H9 (cell line): ENCODE results near the gene METRNL. TPM values are rescaled to one million over a fixed set of nuclear protein-coding genes. Genes with fewer than 3 reads are reported as not detected.

ENCODE experiments used
- DNase-seq: peaks from one replicate; pipeline ENCODE4 v3.0.0-alpha.2; 2017
- H2AFZ ChIP-seq: one replicate; pipeline ENCODE4 v1.6.1; 2013; ENCODE audit warnings: mild to moderate bottlenecking, low read length, control low read depth, moderate library complexity
- H2AK5ac ChIP-seq: 2 replicates; pipeline ENCODE4 v1.6.1; 2013; ENCODE audit warnings: low read length, control low read depth, mixed read lengths; ENCODE audit not compliant: insufficient read length
- H2BK120ac ChIP-seq: one replicate; pipeline ENCODE4 v1.6.1; 2013; ENCODE audit warnings: low read depth, mild to moderate bottlenecking, low read length, control low read depth, inconsistent platforms; ENCODE audit not compliant: poor library complexity, severe bottlenecking
- H2BK12ac ChIP-seq: 2 replicates; pipeline ENCODE4 v1.6.1; 2013; ENCODE audit warnings: low read length, control low read depth, mixed read lengths, low read depth; ENCODE audit not compliant: insufficient read length
- H2BK15ac ChIP-seq: 2 replicates; pipeline ENCODE4 v1.6.1; 2013; ENCODE audit warnings: low read depth, low read length, control low read depth
- H2BK20ac ChIP-seq: one replicate; pipeline ENCODE4 v1.6.1; 2013; ENCODE audit warnings: low read depth, mild to moderate bottlenecking, low read length, control low read depth, inconsistent platforms; ENCODE audit not compliant: poor library complexity, severe bottlenecking
- H2BK5ac ChIP-seq: 2 replicates; pipeline ENCODE4 v1.6.1; 2013; ENCODE audit warnings: low read length, control low read depth, mixed read lengths; ENCODE audit not compliant: insufficient read length
- H3K14ac ChIP-seq: 2 replicates; pipeline ENCODE4 v1.6.1; 2013; ENCODE audit warnings: low read length, control low read depth; ENCODE audit not compliant: insufficient read depth
- H3K18ac ChIP-seq: 2 replicates; pipeline ENCODE4 v1.6.1; 2013; ENCODE audit warnings: low read depth, mild to moderate bottlenecking, mixed read lengths, low read length, control low read depth; ENCODE audit not compliant: insufficient read length
- H3K23ac ChIP-seq: 2 replicates; pipeline ENCODE4 v1.6.1; 2013; ENCODE audit warnings: low read length, control low read depth, mixed read lengths, low read depth; ENCODE audit not compliant: insufficient read length
- H3K23me2 ChIP-seq: 2 replicates; pipeline ENCODE4 v1.6.1; 2013; ENCODE audit warnings: low read depth, mild to moderate bottlenecking, mixed read lengths, low read length, control low read depth; ENCODE audit not compliant: insufficient read length, poor library complexity, severe bottlenecking
- H3K27ac ChIP-seq: 2 replicates; pipeline ENCODE4 v1.5.1; 2013; ENCODE audit warnings: low read length, control low read depth, mixed read lengths, low read depth; ENCODE audit not compliant: insufficient read length
- H3K27me3 ChIP-seq: 2 replicates; pipeline ENCODE4 v1.6.1; 2013; ENCODE audit warnings: low read length, control low read depth, inconsistent platforms; ENCODE audit not compliant: insufficient read depth
- H3K4ac ChIP-seq: 2 replicates; pipeline ENCODE4 v1.6.1; 2013; ENCODE audit warnings: low read depth, mild to moderate bottlenecking, control low read depth, inconsistent platforms, low read length, moderate library complexity
- H3K4me1 ChIP-seq: 2 replicates; pipeline ENCODE4 v1.6.1; 2013; ENCODE audit warnings: low read length, control low read depth, inconsistent platforms; ENCODE audit not compliant: insufficient read depth
- H3K4me2 ChIP-seq: 2 replicates; pipeline ENCODE4 v1.6.1; 2013; ENCODE audit warnings: low read length, control low read depth, mixed read lengths; ENCODE audit not compliant: insufficient read length, insufficient read depth
- H3K56ac ChIP-seq: 2 replicates; pipeline ENCODE4 v1.6.1; 2013; ENCODE audit warnings: low read depth, mild to moderate bottlenecking, mixed read lengths, low read length, control low read depth; ENCODE audit not compliant: insufficient read length
- H3K79me1 ChIP-seq: 2 replicates; pipeline ENCODE4 v1.6.1; 2013; ENCODE audit warnings: low read depth, mild to moderate bottlenecking, moderate library complexity, low read length, control low read depth, inconsistent platforms; ENCODE audit not compliant: insufficient read depth, poor library complexity, severe bottlenecking
- H3K79me2 ChIP-seq: 2 replicates; pipeline ENCODE4 v1.6.1; 2013; ENCODE audit warnings: low read length, control low read depth, inconsistent platforms; ENCODE audit not compliant: insufficient read depth
- H3K9ac ChIP-seq: 2 replicates; pipeline ENCODE4 v1.6.1; 2013; ENCODE audit warnings: low read length, control low read depth, mixed read lengths; ENCODE audit not compliant: insufficient read length; ENCODE audit errors: extremely low read depth
- H3K9me3 ChIP-seq: one replicate; pipeline ENCODE4 v1.6.1; 2013; ENCODE audit warnings: low read depth, low read length, inconsistent platforms; ENCODE audit not compliant: control insufficient read depth
- H3T11ph ChIP-seq: one replicate; pipeline ENCODE4 v1.6.1; 2013; ENCODE audit warnings: mild to moderate bottlenecking, low read length, control low read depth, inconsistent platforms
- H4K20me1 ChIP-seq: one replicate; pipeline ENCODE4 v1.6.1; 2013; ENCODE audit not compliant: control insufficient read depth, insufficient read length, insufficient read depth
- H4K5ac ChIP-seq: 2 replicates; pipeline ENCODE4 v1.6.1; 2013; ENCODE audit warnings: low read depth, mild to moderate bottlenecking, mixed read lengths, low read length, control low read depth; ENCODE audit not compliant: insufficient read length
- H4K8ac ChIP-seq: replicated peaks from 2 replicates; pipeline ENCODE4 v1.6.1; 2013; ENCODE audit warnings: low read length, control low read depth, mixed read lengths, low read depth; ENCODE audit not compliant: insufficient read length
- H4K91ac ChIP-seq: 2 replicates; pipeline ENCODE4 v1.6.1; 2013; ENCODE audit warnings: low read depth, mild to moderate bottlenecking, moderate library complexity, mixed read lengths, low read length, control low read depth; ENCODE audit not compliant: insufficient read length
- H3K27ac Mint-ChIP-seq, 3 experiments: 2 replicates in 2 of 3; 3 replicates in 1 of 3; pipeline ENCODE4 v1.8.0; 2020 to 2021; ENCODE audit warnings: mixed read lengths in 3 of 3, mild to moderate bottlenecking in 1 of 3, moderate library complexity in 1 of 3
- H3K27me3 Mint-ChIP-seq: 2 replicates; pipeline ENCODE4 v1.8.0; 2021; ENCODE audit warnings: low read depth, mild to moderate bottlenecking, moderate library complexity, mixed read lengths
- H3K36me3 Mint-ChIP-seq, 3 experiments: 2 replicates in 2 of 3; 3 replicates in 1 of 3; pipeline ENCODE4 v1.8.0; 2020 to 2021; ENCODE audit warnings: low read depth in 3 of 3, mixed read lengths in 3 of 3; ENCODE audit not compliant: insufficient read depth in 1 of 3
- H3K4me1 Mint-ChIP-seq, 2 experiments: 2 replicates each; pipeline ENCODE4 v1.8.0; 2020; ENCODE audit warnings: mixed read lengths in 2 of 2
- H3K4me3 Mint-ChIP-seq, 2 experiments: 2 replicates in 1 of 2; 3 replicates in 1 of 2; pipeline ENCODE4 v1.8.0; 2020 to 2021; ENCODE audit warnings: mild to moderate bottlenecking in 2 of 2, mixed read lengths in 2 of 2, moderate library complexity in 1 of 2
- H3K9me3 Mint-ChIP-seq, 2 experiments: 2 replicates in 1 of 2; 3 replicates in 1 of 2; pipeline ENCODE4 v1.8.0; 2020; ENCODE audit warnings: mild to moderate bottlenecking in 2 of 2, mixed read lengths in 2 of 2, moderate library complexity in 1 of 2
- CTCF ChIP-seq: fragments of 200-600 bp; sonication (generic); conservative IDR thresholded peaks from 3 replicates; pipeline ENCODE4 v1.8.0; 2021; ENCODE audit warnings: antibody characterized with exemption, mild to moderate bottlenecking
- WGBS: extraction: QIAGEN DNeasy Blood & Tissue Kit; methylation state at CpG from one replicate; pipeline ENCODE4 v1.1.7; 2013; ENCODE audit warnings: missing lambda C conversion rate, low lambda C conversion rate, mixed read lengths; ENCODE audit not compliant: insufficient read length; ENCODE audit errors: extremely low coverage; 5-methylcytosine and 5-hydroxymethylcytosine counted together
- total RNA-seq: library from RNA; stranded (reverse); gene quantifications from 2 replicates; pipeline ENCODE4 v1.2.1, GENCODE V29; 2021

Gene METRNL
- total RNA-seq, 1 experiment from 2014 or later = 21.4 TPM

GRCh38 chr17:83113792-83114191, 34.4 kb downstream of the METRNL start:
- Histone ChIP-seq H2AK5ac (no peak overlapping the region), H3K23me2 (no peaks in the 10 kb centered on the region), H4K91ac (no peak overlapping the region), H3K14ac (no peak overlapping the region), H4K20me1 (no peaks in the 10 kb centered on the region), H3K4ac (no peak overlapping the region), H2BK15ac (no peak overlapping the region), H3K9ac (no peak overlapping the region), H2BK12ac (no peak overlapping the region), H2BK5ac (no peak overlapping the region), H3K27me3 (no peaks in the 10 kb centered on the region), H3K79me2 (no peaks in the 10 kb centered on the region), H3K79me1 (no peaks in the 10 kb centered on the region), H3K27ac (no peak overlapping the region), H2AFZ (no peak overlapping the region), H3K4me1 (no peaks in the 10 kb centered on the region), H3T11ph (no peak overlapping the region), H3K18ac (no peak overlapping the region), H4K5ac (no peak overlapping the region), H3K9me3 (no peaks in the 10 kb centered on the region), H2BK20ac (no peak overlapping the region), H3K4me2 (no peak overlapping the region), H3K56ac (no peak overlapping the region), H2BK120ac (no peak overlapping the region), H3K23ac (no peak overlapping the region), H4K8ac (no peak overlapping the region)
- no peak for TF ChIP-seq CTCF
- peaks cover 14 to 20% of the 10 kb centered on the region in 2 experiments for H3K4me1 Mint-ChIP-seq
- H3K27ac Mint-ChIP-seq = no peak overlapping the region
- DNase-seq = no peak
- H3K9me3 Mint-ChIP-seq = peaks cover 0 to 3% of the 10 kb centered on the region in 2 experiments; a peak in 2 of 5 replicates
- no peaks in the 10 kb centered on the region; a peak in 2 of 7 replicates for H3K36me3 Mint-ChIP-seq
- H3K27me3 Mint-ChIP-seq = peaks cover 14% of the 10 kb centered on the region
- WGBS = no CpG with 5 or more reads among the region's 22 CpGs
- H3K4me3 Mint-ChIP-seq = no peak overlapping the region
